MCF 10A (cell line): ENCODE data around the gene TMEM151A. TPM values are rescaled to one million over a fixed set of nuclear protein-coding genes. Genes with fewer than 3 reads are reported as not detected.

Experiments used
- BruUV-seq: library from RNA; stranded (reverse); fragments of 400-500 nt; replicated peaks from 2 replicates; lab custom pipeline; 2021; lab: Mats Ljungman, UMichigan
- CTCF ChIA-PET: fragments of 300-600 bp; sonication (Branson Sonifier 250); formaldehyde crosslinking; extraction: SDS; loops from one replicate; lab custom pipeline; 2021; ENCODE audit warnings: antibody characterized with exemption, inconsistent platforms; lab: Yijun Ruan, JAX
- POLR2A ChIA-PET: fragments of 300-600, 350-650 bp; sonication (Branson Sonifier 250); formaldehyde crosslinking; extraction: SDS; loops from one replicate; lab custom pipeline; 2020; ENCODE audit warnings: antibody characterized with exemption, inconsistent platforms; lab: Yijun Ruan, JAX
- DNase-seq: peaks from one replicate; pipeline ENCODE4 v3.0.0-alpha.2; 2018; ENCODE audit not compliant: unreplicated experiment
- H3K27ac Mint-ChIP-seq: one replicate; pipeline ENCODE4 v1.8.0; 2022; ENCODE audit warnings: mild to moderate bottlenecking, low read depth, mixed read lengths; ENCODE audit not compliant: unreplicated experiment
- H3K27me3 Mint-ChIP-seq: one replicate; pipeline ENCODE4 v1.8.0; 2022; ENCODE audit warnings: mixed read lengths; ENCODE audit not compliant: insufficient read depth, unreplicated experiment
- H3K36me3 Mint-ChIP-seq: one replicate; pipeline ENCODE4 v1.8.0; 2022; ENCODE audit warnings: mild to moderate bottlenecking, moderate library complexity, mixed read lengths; ENCODE audit not compliant: insufficient read depth, unreplicated experiment
- H3K4me1 Mint-ChIP-seq: one replicate; pipeline ENCODE4 v1.8.0; 2022; ENCODE audit warnings: mixed read lengths; ENCODE audit not compliant: insufficient read depth, unreplicated experiment
- H3K4me3 Mint-ChIP-seq: one replicate; pipeline ENCODE4 v1.8.0; 2022; ENCODE audit warnings: mild to moderate bottlenecking, moderate library complexity, mixed read lengths; ENCODE audit not compliant: unreplicated experiment
- H3K9me3 Mint-ChIP-seq: one replicate; pipeline ENCODE4 v1.8.0; 2022; ENCODE audit warnings: mixed read lengths; ENCODE audit not compliant: unreplicated experiment
- CTCF ChIP-seq: fragments of 200-600 bp; IDR thresholded peaks from one replicate; pipeline ENCODE4 v1.8.0; 2022; ENCODE audit warnings: antibody characterized with exemption, mild to moderate bottlenecking; ENCODE audit not compliant: unreplicated experiment
- intact Hi-C: fragments of 100-400 bp; cut with micrococcal nuclease; formaldehyde crosslinking; loops from 2 replicates; pipeline ENCODE4 v1.14.1; 2022
- total RNA-seq: library from RNA; stranded (reverse); gene quantifications from 2 replicates; pipeline ENCODE4 v1.2.3, GENCODE V29; 2022

Gene TMEM151A
- total RNA-seq, 1 experiment from 2014 or later, result not detected

GRCh38 chr11:66264383-66264782 lies 27.3 kb upstream of the TMEM151A start:
- Mint-ChIP-seq H3K36me3 (peaks cover 46% of the 10 kb centered on the region), H3K27ac (no peak overlapping the region), H3K4me1 (peaks cover 2% of the 10 kb centered on the region), H3K27me3 (no peaks in the 10 kb centered on the region), H3K9me3 (no peaks in the 10 kb centered on the region), H3K4me3 (no peak overlapping the region)
- no peak for DNase-seq
- no TSS peak for BruUV-seq
- CTCF ChIA-PET, result interaction anchor here (1.5 kb wide), 1 partner anchor 42 kb away, joined by 8 read pairs; no protein-coding TSS in a partner anchor
- intact Hi-C loops, result no loop called here
- POLR2A ChIA-PET, result interaction anchor here (0.6 kb wide), 1 partner anchor 63 kb away, joined by 3 read pairs; no protein-coding TSS in a partner anchor
- TF ChIP-seq CTCF, result no peak

DNA sequence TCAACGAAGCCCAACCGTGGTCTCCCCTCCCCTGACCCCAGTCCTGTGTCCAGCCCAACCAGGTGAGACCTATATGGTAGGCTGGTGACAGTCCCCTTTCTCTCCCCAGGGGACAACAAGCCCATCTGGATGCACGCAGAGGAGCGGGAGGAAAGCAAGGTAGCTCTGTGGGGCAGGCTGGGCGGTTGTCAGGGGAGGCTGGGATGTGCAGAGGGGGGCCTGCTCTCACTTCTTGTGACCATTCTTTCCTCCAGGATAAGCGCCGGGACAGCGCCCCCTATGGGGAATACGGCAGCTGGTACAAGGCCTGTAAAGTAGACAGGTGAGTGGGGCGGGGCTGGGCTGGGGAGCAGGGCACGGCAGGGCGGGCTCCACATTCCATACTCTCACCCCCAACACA lies 26.8 kb upstream of the TMEM151A start:
- ChIA-PET POLR2A (no interaction called here), CTCF (interaction anchor here (1.5 kb wide), 1 partner anchor 43 kb away, joined by 8 read pairs; no protein-coding TSS in a partner anchor)
- TF ChIP-seq CTCF, result peak; percentile 38
- Mint-ChIP-seq H3K4me1 (no peaks in the 10 kb centered on the region), H3K9me3 (no peaks in the 10 kb centered on the region), H3K27me3 (no peaks in the 10 kb centered on the region), H3K4me3 (no peak overlapping the region), H3K36me3 (peaks cover 40% of the 10 kb centered on the region), H3K27ac (no peak overlapping the region)
- peak; percentile 33 for DNase-seq
- intact Hi-C loops, result no loop called here
- no TSS peak for BruUV-seq

DNA sequence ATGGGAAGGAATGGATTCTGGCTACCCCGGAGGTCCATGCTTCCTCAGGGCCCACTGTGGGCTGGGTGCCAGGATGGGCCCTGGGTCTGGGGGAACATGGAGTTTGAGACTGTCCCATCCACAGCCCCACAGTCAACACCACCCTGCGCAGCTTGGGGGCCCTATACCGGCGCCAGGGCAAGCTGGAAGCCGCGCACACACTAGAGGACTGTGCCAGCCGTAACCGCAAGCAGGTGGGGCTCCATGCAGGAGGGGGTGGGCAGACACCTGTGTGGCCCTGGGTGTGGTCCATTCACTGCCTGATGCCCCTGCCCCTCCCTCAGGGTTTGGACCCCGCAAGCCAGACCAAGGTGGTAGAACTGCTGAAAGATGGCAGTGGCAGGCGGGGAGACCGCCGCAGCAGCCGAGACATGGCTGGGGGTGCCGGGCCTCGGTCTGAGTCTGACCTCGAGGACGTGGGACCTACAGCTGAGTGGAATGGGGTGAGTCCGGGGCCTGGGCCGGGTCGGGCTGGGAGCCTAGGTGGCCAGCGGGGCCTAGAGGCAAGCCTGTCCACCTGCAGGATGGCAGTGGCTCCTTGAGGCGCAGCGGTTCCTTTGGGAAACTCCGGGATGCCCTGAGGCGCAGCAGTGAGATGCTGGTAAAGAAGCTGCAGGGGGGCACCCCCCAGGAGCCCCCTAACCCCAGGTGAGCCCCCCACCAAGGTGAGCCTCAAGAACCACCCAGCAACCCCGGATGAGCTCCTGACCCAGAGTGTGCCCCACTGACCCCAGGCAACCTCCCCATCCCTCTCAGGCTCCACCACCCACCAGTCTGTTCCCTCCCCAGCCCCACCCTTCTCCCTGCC lies 25.9 kb upstream of the TMEM151A start:
- no peak for TF ChIP-seq CTCF
- Mint-ChIP-seq H3K4me3 (no peak overlapping the region), H3K36me3 (peaks cover 33% of the 10 kb centered on the region), H3K4me1 (no peaks in the 10 kb centered on the region), H3K27ac (no peak overlapping the region), H3K27me3 (no peaks in the 10 kb centered on the region), H3K9me3 (no peaks in the 10 kb centered on the region)
- intact Hi-C loops, result no loop called here
- BruUV-seq, result no TSS peak
- ChIA-PET POLR2A (no interaction called here), CTCF (interaction anchor here (0.5 to 1.5 kb wide), 5 partner anchors 43 to 197 kb away, joined by 3 to 8 read pairs (median 3); no protein-coding TSS in a partner anchor)
- DNase-seq, result no peak

GRCh38 chr11:66266378-66267038 lies 25.2 kb upstream of the TMEM151A start:
- TF ChIP-seq CTCF, result no peak
- H3K4me3 Mint-ChIP-seq, result peak overlapping the region; percentile 96
- peak overlapping the region; percentile 91 for H3K27ac Mint-ChIP-seq
- H3K4me1 Mint-ChIP-seq, result no peaks in the 10 kb centered on the region
- intact Hi-C loops, result no loop called here
- H3K9me3 Mint-ChIP-seq, result no peaks in the 10 kb centered on the region
- POLR2A ChIA-PET, result interaction anchor here (0.6 to 2.2 kb wide), 3 partner anchors 16 to 366 kb away, joined by 3 to 13 read pairs (median 7); partner anchors contain the start of genes FOSL1 and PACS1
- CTCF ChIA-PET, result interaction anchor here (0.5 to 4.3 kb wide), 4 partner anchors 15 to 198 kb away, joined by 3 to 24 read pairs (median 4); no protein-coding TSS in a partner anchor
- DNase-seq, result no peak
- no TSS peak for BruUV-seq
- H3K27me3 Mint-ChIP-seq, result no peaks in the 10 kb centered on the region
- H3K36me3 Mint-ChIP-seq, result peaks cover 27% of the 10 kb centered on the region
